A204.1 (cell line): ENCODE results near the gene INPP5F.
"Not testable (repeated sequence)": the region's sequence is repeated elsewhere in the genome, so short reads cannot be mapped to it uniquely, and the experiment has no call there.

Source experiments
- FAIRE-seq: peaks from 2 replicates; lab custom pipeline; 2012; peaks lifted over from hg19 to GRCh38; lab: Jason Lieb, UNC

INPP5F gene

GRCh38 chr10:119705434-119705831 lies 20.4 kb upstream of the INPP5F start:
- no peak for FAIRE-seq

GRCh38 chr10:119706521-119707278 lies 19.1 kb upstream of the INPP5F start:
- no peak for FAIRE-seq

- not testable (repeated sequence) for FAIRE-seq
Observed at GRCh38 chr10:119707331-119707730, 18.5 kb upstream of the INPP5F start.

GRCh38 chr10:119710935-119711334 lies 14.9 kb upstream of the INPP5F start:
- not testable (repeated sequence) for FAIRE-seq

GRCh38 chr10:119713744-119714483 lies 11.9 kb upstream of the INPP5F start:
- FAIRE-seq: no peak

- no peak for FAIRE-seq
Observed at GRCh38 chr10:119714484-119714816, 11.4 kb upstream of the INPP5F start.

GRCh38 chr10:119715628-119716505 lies 10.0 kb upstream of the INPP5F start:
- FAIRE-seq: no peak

- no peak for FAIRE-seq
Observed at GRCh38 chr10:119723161-119723560, 2.7 kb upstream of the INPP5F start.

- no peak for FAIRE-seq
Observed at GRCh38 chr10:119723624-119724023, 2.2 kb upstream of the INPP5F start.

GRCh38 chr10:119724593-119725516 lies 995 bp upstream of the INPP5F start:
- no peak for FAIRE-seq

- no peak for FAIRE-seq
Observed at GRCh38 chr10:119725517-119725827, 378 bp upstream of the INPP5F start.

- FAIRE-seq: no peak
Observed at GRCh38 chr10:119726676-119727261, 919 bp downstream of the INPP5F start.

GRCh38 chr10:119728172-119728800 lies 2.4 kb downstream of the INPP5F start:
- no peak for FAIRE-seq

- no peak for FAIRE-seq
Observed at GRCh38 chr10:119734396-119735332, 8.8 kb downstream of the INPP5F start.

- no peak for FAIRE-seq
Observed at GRCh38 chr10:119735451-119735850, 9.6 kb downstream of the INPP5F start.

- FAIRE-seq: no peak
Observed at GRCh38 chr10:119736220-119736619, 10.4 kb downstream of the INPP5F start.

- no peak for FAIRE-seq
Observed at GRCh38 chr10:119737039-119737663, 11.3 kb downstream of the INPP5F start.

- FAIRE-seq: no peak
Observed at GRCh38 chr10:119737823-119738222, 12.0 kb downstream of the INPP5F start.

GRCh38 chr10:119738962-119739361 lies 13.1 kb downstream of the INPP5F start:
- no peak for FAIRE-seq
